ENCODE data around the gene ZFP1. TPM values are rescaled to one million over a fixed set of nuclear protein-coding genes. Genes with fewer than 3 reads are reported as not detected.

The ZFP1 gene
- total and polyA plus RNA-seq, 9 of the 15 experiments (the other 6 are each of a cell fraction or from before 2014, with no cell fraction given), result 2.6 to 14.7 (median 11.6) TPM

GRCh38 chr16:75188832-75189477 lies 40.6 kb downstream of the ZFP1 start:
- WGBS (ENCODE audit: insufficient coverage, low coverage, missing lambda C conversion rate), result 10% methylated on average over 12 of the region's 14 CpGs
- POLR2A ChIA-PET, result no interaction called here
- DNase-seq (ENCODE audit: extremely low read depth in 1 of 4, low spot score in 3 of 4) (no peak), ATAC-seq (no peak), FAIRE-seq (no peak)
- Histone ChIP-seq H3K9me3 (replicated peaks; ENCODE audit: control insufficient read depth, insufficient read depth, low read depth, low read length) (no peaks in the 10 kb centered on the region), H3K27me3 (ENCODE audit: control insufficient read depth in 2 of 2, insufficient read depth in 2 of 2, low read length in 2 of 2) (peaks cover 32 to 42% of the 10 kb centered on the region in 2 experiments; a peak in 4 of 5 replicates), H3K9me1 (ENCODE audit: control insufficient read depth, insufficient read depth, low read length) (no peaks in the 10 kb centered on the region), H3K4me2 (ENCODE audit: insufficient read depth, low read length) (no peak overlapping the region), H4K20me1 (replicated peaks; ENCODE audit: control insufficient read depth, insufficient read depth, low read length) (no peaks in the 10 kb centered on the region), H3K79me2 (ENCODE audit: control insufficient read depth, insufficient read depth, low read length) (no peaks in the 10 kb centered on the region), H2AFZ (ENCODE audit: low read depth, low read length) (no peak overlapping the region), H3K4me3 (no peak overlapping the region), H3K36me3 (ENCODE audit: control insufficient read depth, insufficient read depth, low read length) (no peaks in the 10 kb centered on the region), H3K9ac (ENCODE audit: insufficient read depth in 1 of 2, low read depth in 2 of 2, low read length in 2 of 2) (no peak overlapping the region), H3K27ac (ENCODE audit: extremely low read depth, low read depth, low read length) (no peak overlapping the region), H3K4me1 (replicated peaks in 1 of 2; ENCODE audit: control insufficient read depth in 2 of 2, insufficient read depth in 2 of 2, low read length in 2 of 2) (no peaks in the 10 kb centered on the region; a peak in 1 of 5 replicates)
- BruUV-seq (replicated peaks), result no TSS peak
- CTCF ChIA-PET (ENCODE audit: low intra/inter-chr PET ratio), result no interaction called here
- intact Hi-C loops (cut with micrococcal nuclease), result no loop called here
- in situ Hi-C loops (cut with MboI), result no loop called here
- no peak for TF ChIP-seq ZNF695 (CRISPR knock-in tag; IDR thresholded peaks at IDR 0.05)
- no peak for TF ChIP-seq CBFA2T2 (conservative IDR thresholded peaks at IDR 0.05)
- no peak for TF ChIP-seq HBP1 (CRISPR knock-in tag; IDR thresholded peaks at IDR 0.05)
- no peak for TF ChIP-seq ZNF121 (CRISPR knock-in tag; conservative IDR thresholded peaks at IDR 0.05)
- TF ChIP-seq ZNF644 (tag; IDR thresholded peaks at IDR 0.05; ENCODE audit: low read depth), result no peak
- no peak for TF ChIP-seq FOXA3 (CRISPR knock-in tag; conservative IDR thresholded peaks at IDR 0.05 in 1 of 2, IDR thresholded peaks at IDR 0.05 in 1 of 2)
- no peak for TF ChIP-seq FUS (optimal IDR thresholded peaks at IDR 0.05; ENCODE audit: low read depth, low read length)
- TF ChIP-seq ZBTB8A (IDR thresholded peaks at IDR 0.05; ENCODE audit: partially characterized antibody), result no peak
- no peak for TF ChIP-seq HEY1 (CRISPR knock-in tag; IDR thresholded peaks at IDR 0.05; ENCODE audit: borderline replicate concordance)
- TF ChIP-seq ZNF24 (IDR thresholded peaks at IDR 0.05), result no peak
- no peak for TF ChIP-seq ZNF589 (CRISPR knock-in tag; IDR thresholded peaks at IDR 0.05; ENCODE audit: low read depth)
- TF ChIP-seq AFF1 (IDR thresholded peaks at IDR 0.05; ENCODE audit: low read depth in 1 of 2, partially characterized antibody in 2 of 2), result no peak
- TF ChIP-seq MAFG (tag; conservative IDR thresholded peaks at IDR 0.05), result no peak
- no peak for TF ChIP-seq ZHX1 (conservative IDR thresholded peaks at IDR 0.05; ENCODE audit: low read length)
- no peak for TF ChIP-seq CXXC5 (CRISPR knock-in tag; IDR thresholded peaks at IDR 0.05)

All from K562 (cell line).